ENCODE data around the gene JMJD8.

Gene JMJD8

GRCh38 chr16:684071-684794 lies at the start of gene JMJD8:
TSS of gene JMJD8 (minus strand) at chr16:684334. CDS start at chr16:684319, 15 bp downstream.
- peak; percentile 92 to 95 (median 92) for DNase-seq (ENCODE audit: low read depth in 3 of 3)

GRCh38 chr16:733382-734207 lies 49.5 kb upstream of the JMJD8 start:
- no peak for DNase-seq (ENCODE audit: low read depth in 3 of 3)

GRCh38 chr16:732936-733335 lies 48.8 kb upstream of the JMJD8 start:
- DNase-seq (ENCODE audit: low read depth in 3 of 3): no peak

- DNase-seq (ENCODE audit: low read depth in 3 of 3): no peak
These were observed 48.2 kb upstream of the JMJD8 start for GRCh38 chr16:732332-732731.

- no peak for DNase-seq (ENCODE audit: low read depth in 3 of 3)
These were observed 46.8 kb upstream of the JMJD8 start for GRCh38 chr16:730666-731509.

- no peak for DNase-seq (ENCODE audit: low read depth in 3 of 3)
These were observed 45.9 kb upstream of the JMJD8 start for GRCh38 chr16:729768-730665.

- no peak for DNase-seq (ENCODE audit: low read depth in 3 of 3)
These were observed 45.0 kb upstream of the JMJD8 start for GRCh38 chr16:728890-729744.

GRCh38 chr16:728131-728889 lies 44.2 kb upstream of the JMJD8 start:
- DNase-seq (ENCODE audit: low read depth in 3 of 3): peak in 1 of 3 experiments; percentile 44

GRCh38 chr16:727291-727977 lies 43.3 kb upstream of the JMJD8 start:
- no peak for DNase-seq (ENCODE audit: low read depth in 3 of 3)

- DNase-seq (ENCODE audit: low read depth in 3 of 3): peak in 1 of 3 experiments; percentile 42
These were observed 42.5 kb upstream of the JMJD8 start, which contains the start of the genes CCDC78 and HAGHL for GRCh38 chr16:726438-727290. TSS of gene CCDC78 (minus strand) at chr16:726443. CDS start at chr16:726367, 76 bp downstream. TSS of gene HAGHL (plus strand) at chr16:727106. CDS start at chr16:727510, 404 bp downstream.

- DNase-seq (ENCODE audit: low read depth in 3 of 3): no peak
These were observed 42.0 kb upstream of the JMJD8 start for GRCh38 chr16:726188-726437.

GRCh38 chr16:725463-726187 lies 41.5 kb upstream of the JMJD8 start:
- DNase-seq (ENCODE audit: low read depth in 3 of 3): no peak

GRCh38 chr16:725041-725376 lies 40.9 kb upstream of the JMJD8 start:
- no peak for DNase-seq (ENCODE audit: low read depth in 3 of 3)

GRCh38 chr16:724188-725040 lies 40.3 kb upstream of the JMJD8 start:
- DNase-seq (ENCODE audit: low read depth in 3 of 3): no peak

- DNase-seq (ENCODE audit: low read depth in 3 of 3): no peak
These were observed 39.6 kb upstream of the JMJD8 start for GRCh38 chr16:723695-724094.
